GM12891 (cell line): ENCODE results near the gene IGSF6.

Experiments
- POLR2A ChIP-seq: IDR thresholded peaks from 2 replicates; pipeline ENCODE4 v1.6.1; 2011; ENCODE audit warnings: low read depth, low read length, control low read depth
- POLR2AphosphoS5 ChIP-seq: IDR thresholded peaks from 2 replicates; pipeline ENCODE4 v1.6.1; 2011; ENCODE audit warnings: low read depth, low read length, control low read depth
- POU2F2 ChIP-seq: IDR thresholded peaks from 2 replicates; pipeline ENCODE4 v1.6.1; 2011; ENCODE audit warnings: low read depth, mild to moderate bottlenecking, control low read depth, low read length, moderate library complexity
- SPI1 ChIP-seq: IDR thresholded peaks from 2 replicates; pipeline ENCODE4 v1.6.1; 2011; ENCODE audit warnings: low read depth, low read length, control low read depth
- TAF1 ChIP-seq: IDR thresholded peaks from 2 replicates; pipeline ENCODE4 v1.6.1; 2011; ENCODE audit warnings: low read depth, low read length, control low read depth

- TF ChIP-seq POLR2A = no peak
- TF ChIP-seq POLR2AphosphoS5 = no peak
- no peak for TF ChIP-seq TAF1
- no peak for TF ChIP-seq SPI1
- no peak for TF ChIP-seq POU2F2
Measured at GRCh38 chr16:21654881-21655280, 2.5 kb upstream of the IGSF6 start.
